ENCODE measurements around the gene ANKS1B.
"Not testable (repeated sequence)": the region's sequence is repeated elsewhere in the genome, so short reads cannot be mapped to it uniquely, and the experiment has no call there.

Gene ANKS1B

DNA sequence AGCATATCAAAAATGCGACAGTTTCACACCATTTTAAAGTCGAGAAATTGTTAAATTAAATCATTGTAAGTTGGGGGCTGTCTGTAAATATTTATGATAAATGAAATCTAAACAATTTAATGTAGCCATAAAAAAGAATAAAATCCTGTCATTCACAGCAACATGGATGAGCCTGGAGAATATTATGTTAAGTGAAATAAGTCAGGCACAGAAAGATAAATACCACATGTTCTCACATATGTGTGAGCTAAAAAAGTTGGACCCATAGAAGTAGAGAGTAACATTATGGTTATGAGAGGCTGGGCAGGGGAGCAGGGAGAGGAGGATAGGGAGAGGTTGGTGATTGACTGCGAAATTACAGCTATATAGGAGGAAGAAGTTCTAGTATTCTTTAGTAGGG, 201.3 kb downstream of the ANKS1B start:
- no peak for DNase-seq
- intact Hi-C loops (cut with DNase I): no loop called here

DNA sequence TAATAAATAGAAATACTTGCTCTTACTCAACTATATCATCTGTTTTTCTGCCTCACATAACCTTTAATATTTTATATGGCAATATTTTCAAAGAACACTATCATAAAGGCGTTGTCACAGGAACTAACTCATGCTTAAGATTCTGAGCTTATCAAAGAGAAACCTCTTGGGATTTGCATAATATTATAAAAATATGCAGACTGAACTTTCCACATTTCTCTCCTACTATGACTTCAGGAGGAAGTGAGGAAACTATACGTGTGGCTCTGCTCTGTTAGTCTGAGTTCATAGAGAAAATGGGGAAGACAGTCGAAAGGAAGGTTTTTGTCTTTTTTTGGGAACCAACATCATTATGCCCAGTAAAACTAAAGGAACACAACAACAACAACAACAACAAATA, 212.5 kb downstream of the ANKS1B start:
- intact Hi-C loops (cut with DNase I): no loop called here
- no peak for DNase-seq

DNA sequence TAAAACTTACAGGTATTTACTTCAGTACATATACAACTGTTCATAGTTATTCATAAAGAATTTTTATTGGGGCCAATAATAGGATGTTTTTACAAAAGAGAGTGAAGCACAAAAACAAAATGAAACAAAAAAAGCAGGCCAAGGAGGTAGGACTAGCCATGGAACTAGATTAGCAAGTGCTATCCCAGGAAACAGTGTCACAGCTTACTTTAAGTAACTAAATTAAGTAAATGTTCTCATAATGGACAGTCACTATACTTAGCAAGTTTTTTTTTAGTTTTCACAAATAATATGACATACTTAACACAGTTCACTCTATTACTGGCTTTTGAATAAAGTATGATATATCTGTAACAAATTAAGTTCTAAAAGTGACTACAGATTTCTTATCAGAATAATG, 213.1 kb downstream of the ANKS1B start:
- DNase-seq: no peak
- intact Hi-C loops (cut with DNase I): no loop called here

DNA sequence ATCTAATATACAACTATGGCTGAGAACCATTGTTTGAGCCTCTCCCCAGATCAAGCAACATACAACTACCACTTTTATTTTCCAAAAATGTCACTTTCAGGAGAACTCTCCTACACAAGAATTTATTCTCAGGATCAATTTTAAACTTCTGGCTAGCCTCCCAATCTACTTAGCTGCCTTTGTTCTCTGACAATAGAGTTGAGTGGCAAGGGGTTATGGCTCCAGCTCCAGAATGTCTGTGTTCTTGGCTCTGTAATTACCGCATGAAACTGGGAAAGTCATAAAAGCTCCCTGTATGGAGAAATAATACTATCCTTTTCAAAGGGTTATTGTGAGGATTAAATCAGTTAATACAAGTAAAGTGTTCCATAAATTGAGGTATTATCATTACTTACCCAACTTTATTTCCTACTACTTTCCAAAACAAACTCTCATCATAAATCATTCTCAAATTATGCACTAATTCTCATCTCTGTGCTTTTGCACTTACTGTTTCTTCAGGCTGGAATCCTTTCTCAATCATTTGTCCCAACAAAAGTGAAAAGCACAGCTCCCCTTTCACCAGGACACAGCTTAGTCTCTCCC, 215.2 kb downstream of the ANKS1B start:
- intact Hi-C loops (cut with DNase I): loop anchor here (10.0 kb wide), 1 partner anchor 725 kb away; no protein-coding TSS in a partner anchor
- no peak for DNase-seq

DNA sequence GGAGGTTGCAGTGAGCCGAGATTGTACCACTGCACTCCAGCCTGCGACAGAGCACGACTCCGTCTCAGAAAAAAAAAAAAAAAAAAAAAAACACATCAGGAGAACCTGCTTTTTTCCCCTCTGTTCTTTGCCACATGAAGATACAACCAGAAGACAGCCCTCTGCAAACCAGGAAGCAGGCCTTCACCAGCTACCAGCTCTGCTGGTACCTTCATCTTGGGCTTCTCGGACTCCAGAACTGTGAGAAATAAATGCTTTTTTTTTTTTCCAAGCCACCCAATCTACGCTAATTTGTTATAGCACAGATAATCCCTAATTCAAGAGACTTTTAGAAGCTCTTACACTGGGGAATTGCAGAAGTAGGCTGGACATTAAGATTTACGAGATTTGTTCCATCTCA, 216.0 kb downstream of the ANKS1B start:
- no peak for DNase-seq
- intact Hi-C loops (cut with DNase I): loop anchor here (10.0 kb wide), 1 partner anchor 724 kb away; no protein-coding TSS in a partner anchor

DNA sequence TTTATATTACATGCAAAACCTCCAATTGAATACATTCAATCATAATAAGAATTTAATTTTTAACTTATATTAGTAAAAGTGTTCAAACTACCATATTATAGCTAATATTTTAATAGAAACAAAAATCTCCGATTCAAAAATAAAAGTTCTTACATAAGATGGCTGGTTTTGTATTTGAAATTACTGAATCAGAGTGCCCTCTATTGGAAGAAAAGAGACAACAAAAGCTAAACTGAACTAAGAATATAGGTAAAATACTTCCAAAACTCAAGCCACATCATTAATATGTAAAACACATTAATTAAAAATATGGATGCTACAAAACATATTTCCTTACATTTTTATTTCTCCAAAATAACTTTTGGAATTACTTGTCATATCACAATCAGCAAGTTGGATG, 216.9 kb downstream of the ANKS1B start:
- intact Hi-C loops (cut with DNase I): loop anchor here (10.0 kb wide), 1 partner anchor 723 kb away; no protein-coding TSS in a partner anchor
- no peak for DNase-seq

DNA sequence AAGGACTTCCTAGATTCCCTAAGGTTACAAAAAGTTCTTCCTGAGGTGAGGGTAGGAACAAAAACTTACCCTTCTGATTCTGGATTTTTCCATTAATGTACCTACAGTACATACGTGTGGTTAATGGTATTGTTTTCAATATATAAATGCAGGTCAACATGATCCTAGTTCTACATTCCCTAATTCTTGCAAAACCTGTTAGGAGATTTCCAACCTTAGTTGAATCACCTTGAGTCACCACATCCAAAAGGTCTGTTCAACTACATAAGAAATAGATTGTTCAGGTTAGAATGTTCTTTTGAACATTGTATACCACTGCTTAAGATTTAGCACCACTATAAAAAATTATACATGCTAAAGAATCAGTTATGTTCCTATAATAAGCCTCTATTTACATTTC, 218.3 kb downstream of the ANKS1B start:
- intact Hi-C loops (cut with DNase I): loop anchor here (10.0 kb wide), 1 partner anchor 722 kb away; no protein-coding TSS in a partner anchor
- DNase-seq: no peak

DNA sequence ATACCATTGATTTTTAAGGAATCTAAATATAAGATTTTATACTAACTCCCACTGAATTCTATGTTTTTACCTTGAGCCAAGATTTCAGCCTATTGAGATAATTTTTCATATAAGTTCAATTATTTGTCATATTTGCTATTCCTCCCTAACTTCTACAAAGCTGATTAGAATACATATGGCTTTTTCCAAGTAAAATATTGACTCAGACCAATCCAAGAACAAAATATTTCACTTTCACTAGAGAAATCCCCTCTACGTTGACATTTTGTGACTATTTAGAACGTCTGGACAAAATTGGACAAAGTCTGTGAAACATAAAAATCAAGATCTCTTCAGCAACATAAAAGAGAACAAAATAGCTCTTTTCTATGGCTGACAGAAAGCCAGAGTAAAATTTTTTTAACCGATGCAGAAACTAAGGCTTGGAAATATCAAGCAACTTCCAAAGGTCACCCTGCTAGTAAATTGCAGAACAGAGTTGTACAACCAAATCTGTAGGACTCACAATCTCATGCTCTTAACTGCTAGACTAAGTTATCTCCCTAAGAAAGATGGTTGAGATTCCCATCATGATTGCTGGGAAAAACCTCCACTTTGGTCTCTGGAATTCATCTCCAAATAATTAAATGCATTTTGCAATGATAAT, 219.1 kb downstream of the ANKS1B start:
- intact Hi-C loops (cut with DNase I): loop anchor here (10.0 kb wide), 1 partner anchor 721 kb away; no protein-coding TSS in a partner anchor

DNA sequence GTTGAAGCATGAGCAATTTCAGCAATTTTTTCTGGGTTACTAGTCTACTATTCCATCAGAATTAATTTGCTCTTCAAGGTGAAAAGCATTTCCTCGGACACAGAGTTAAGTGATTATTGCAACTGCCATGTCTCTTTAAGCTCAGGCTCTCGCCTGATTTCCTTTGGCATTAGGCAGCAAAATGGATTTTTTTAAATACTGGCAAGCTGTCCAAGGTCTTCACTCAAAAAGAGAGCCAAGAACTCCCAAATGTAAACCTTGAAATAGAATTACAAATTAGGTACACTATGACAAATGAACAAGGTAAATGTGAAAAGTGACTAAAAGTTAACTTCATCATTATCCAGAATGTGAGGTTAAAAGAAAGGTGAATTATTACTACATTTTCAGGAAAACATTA, 225.3 kb downstream of the ANKS1B start:
- DNase-seq: no peak
- intact Hi-C loops (cut with DNase I): no loop called here

More for the DNA sequence above, 219.1 kb downstream of the ANKS1B start:
- no peak for DNase-seq

DNA sequence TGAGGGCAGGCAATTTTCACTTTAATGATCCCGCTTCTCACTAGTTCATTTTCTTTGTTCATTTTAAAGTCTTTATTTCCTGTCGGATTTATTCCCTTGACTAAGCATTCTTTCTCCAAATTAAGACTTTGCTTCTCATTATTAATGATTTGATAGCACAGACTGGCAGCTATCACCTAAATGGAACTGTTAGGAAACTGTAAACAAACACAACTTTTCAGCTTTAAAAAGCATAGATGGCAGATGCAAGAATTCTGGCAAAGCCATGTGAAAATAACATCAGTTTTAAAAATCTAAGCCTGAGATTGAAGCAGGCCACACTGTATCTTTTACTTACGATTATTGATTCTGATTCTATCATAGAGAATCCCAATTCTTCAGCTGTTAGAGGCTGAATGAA, 225.7 kb downstream of the ANKS1B start:
- intact Hi-C loops (cut with DNase I): no loop called here
- DNase-seq: no peak

DNA sequence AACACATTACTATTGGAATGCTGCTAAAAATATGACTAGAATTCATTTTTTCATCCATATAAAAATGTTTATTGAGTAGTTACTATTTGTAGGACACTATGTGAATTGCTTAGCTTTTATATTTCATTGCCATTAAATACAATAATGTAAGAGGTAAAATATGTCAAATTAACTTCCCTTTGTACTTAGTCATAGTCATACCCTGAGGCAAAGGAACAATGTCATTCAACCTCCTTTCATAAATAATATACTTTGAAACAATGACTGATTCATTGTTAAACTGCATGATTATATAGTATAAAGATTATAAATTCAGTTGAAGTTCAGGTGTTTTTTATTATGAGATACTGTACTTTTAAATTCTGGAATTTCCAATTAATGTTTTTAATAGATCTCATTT, 232.0 kb downstream of the ANKS1B start:
- DNase-seq: no peak
- intact Hi-C loops (cut with DNase I): no loop called here

DNA sequence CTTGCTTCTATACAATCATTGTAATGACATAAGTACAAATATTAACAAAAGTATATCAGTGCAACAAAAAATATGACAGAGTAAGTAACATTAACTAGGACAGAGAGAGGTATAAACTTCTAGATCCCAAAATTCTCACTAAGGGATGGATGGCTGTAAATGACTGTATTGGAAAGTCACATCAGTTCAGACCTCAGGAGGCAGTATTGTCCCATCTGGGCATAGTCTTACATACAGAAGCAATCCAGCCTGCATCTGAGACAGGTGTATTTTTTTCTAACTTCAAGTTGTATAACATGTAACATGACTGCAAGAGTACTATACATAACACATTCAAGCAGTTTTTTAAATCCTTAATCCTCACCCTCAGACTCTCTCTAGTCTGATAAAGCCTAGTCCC, 238.2 kb downstream of the ANKS1B start:
- intact Hi-C loops (cut with DNase I): no loop called here
- DNase-seq: no peak

DNA sequence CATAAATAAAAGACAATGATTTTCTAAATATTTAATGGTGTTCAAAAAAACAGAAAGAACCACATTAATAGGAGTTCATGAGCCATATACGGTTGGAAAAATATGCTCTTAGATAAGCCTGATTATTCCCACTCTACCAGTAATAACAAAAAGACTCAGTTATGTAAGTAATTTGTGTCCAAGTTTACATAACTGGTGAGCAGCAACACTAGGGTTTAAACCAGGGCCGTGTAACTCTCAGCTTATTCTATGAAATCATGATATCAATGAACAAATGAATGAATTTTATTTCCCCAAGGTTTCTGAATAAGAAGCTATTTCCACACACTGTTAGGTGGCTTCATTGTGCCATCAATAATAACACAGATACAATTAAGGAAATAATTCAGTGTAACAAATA, 238.8 kb downstream of the ANKS1B start:
- DNase-seq: no peak
- intact Hi-C loops (cut with DNase I): no loop called here

DNA sequence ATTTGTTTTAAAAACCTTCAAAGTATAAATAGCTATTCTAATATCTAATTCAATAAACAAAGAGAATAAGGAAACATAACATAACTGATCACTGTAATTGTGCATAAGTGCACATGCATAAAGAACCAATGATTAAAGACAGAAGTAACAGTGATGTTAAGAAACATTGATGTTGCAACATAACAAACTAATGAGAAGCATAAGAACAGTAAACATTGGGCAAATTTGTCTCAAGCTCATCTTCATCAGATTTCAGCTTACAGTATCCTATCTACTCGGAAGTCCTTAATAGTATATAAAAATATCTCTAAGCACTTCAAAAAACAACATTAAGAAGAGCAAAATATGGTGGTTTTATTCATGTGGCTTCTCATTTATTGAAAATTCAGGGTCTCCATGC, 239.6 kb downstream of the ANKS1B start:
- intact Hi-C loops (cut with DNase I): no loop called here
- no peak for DNase-seq

DNA sequence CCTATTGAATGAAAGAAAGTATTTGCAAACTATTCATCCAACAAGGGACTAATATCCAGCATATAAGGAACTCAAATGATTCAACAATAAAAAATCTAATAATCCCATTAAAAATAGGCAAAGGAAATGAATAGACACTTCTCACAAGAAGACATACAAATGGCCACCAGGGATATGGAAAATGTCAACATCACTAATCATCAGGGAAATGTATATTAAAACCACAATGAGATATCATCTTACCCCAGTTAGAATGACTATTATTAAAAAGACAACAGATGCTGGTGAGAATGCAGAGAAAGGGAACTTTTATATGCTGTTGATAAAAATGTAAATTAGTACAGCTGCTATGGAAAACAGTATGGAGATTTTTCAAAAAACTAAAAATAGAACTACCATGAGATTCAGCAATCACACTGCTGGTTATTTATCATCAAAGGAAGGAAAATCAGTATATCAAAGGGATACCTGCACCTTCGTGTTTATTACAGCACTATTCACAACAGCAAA, 247.9 kb downstream of the ANKS1B start:
- DNase-seq: no peak
- intact Hi-C loops (cut with DNase I): no loop called here

DNA sequence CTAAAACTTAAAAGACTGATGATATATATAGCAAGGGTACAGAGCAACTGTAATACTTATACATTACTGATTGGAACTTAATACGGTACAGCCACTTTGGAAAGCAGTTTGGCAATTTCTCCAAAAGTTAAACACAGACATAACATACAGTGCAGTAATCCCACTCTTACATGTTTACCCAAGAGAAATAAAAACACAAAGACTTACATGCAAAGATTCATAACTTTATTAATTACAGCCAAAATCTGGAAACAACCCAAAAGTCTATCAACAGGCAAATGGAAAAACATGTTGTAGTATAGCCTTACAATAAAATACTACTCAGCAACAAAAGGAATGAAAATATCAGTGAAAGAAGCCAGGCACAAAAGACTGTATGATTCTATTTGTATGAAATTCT, 252.6 kb downstream of the ANKS1B start:
- intact Hi-C loops (cut with DNase I): no loop called here
- no peak for DNase-seq

DNA sequence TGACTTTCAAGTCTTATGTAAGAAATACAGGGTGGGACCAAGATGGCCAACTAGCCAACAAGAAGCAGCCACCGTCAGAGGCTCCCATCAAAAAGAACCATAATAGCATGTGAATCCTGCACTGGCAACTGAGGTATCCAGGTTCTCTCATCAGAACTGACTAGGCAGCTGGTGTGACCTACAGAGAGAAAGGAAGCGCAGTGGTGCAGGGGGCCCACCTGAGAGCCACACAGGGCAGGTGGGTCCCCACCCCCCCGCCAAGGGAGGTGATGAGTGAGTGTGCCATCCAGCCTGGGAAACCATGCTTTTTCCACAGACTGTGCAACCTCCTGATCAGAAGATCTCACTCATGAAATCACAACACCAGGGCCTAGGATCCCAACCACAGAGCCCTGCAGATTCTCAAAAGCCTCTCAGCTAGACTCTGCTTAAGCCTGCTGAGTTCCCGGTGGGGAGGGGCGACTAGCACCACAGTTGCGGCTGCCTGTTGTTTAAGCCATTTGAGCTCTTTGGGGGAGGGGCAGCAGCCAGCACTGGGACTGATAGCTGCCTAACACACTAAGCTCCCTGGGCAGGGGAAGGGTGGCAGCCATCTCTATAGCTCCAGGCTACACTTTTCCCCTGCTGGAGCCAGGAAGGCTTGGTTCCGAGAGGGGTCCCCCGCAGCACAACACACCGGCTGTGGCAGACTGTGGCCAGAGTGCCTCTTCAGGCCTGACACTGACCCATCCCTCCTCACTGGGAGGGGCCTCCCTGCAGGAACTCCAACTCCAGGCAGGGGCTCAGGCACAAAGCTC, 261.8 kb downstream of the ANKS1B start:
- DNase-seq: no peak
- intact Hi-C loops (cut with DNase I): no loop called here

DNA sequence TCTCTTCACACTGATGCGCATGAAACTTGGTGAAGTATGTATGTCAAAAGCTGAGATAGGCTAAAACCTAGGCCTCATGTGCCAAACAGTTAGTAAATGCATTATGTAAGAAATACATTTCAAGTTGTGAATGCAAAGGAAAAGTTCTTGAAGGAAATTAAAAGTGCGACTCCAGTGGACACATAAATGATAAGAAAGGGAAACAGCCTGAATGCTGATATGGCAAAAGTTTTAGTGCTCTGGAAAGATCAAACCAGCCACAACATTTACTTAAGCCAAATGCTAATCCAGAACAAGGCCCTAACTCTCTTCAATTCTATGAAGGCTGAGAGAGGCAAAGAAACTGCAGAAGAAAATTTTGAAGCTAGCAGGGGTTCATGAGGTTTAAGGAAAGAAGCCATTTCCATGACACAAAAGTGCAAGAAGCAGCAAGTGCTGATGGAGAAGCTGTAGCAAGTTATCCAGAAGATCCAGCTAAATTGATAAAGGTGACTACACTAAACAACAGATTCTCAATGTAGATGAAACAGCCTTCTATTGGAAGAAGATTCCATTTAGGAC, 262.9 kb downstream of the ANKS1B start:
- intact Hi-C loops (cut with DNase I): no loop called here
- DNase-seq: no peak

DNA sequence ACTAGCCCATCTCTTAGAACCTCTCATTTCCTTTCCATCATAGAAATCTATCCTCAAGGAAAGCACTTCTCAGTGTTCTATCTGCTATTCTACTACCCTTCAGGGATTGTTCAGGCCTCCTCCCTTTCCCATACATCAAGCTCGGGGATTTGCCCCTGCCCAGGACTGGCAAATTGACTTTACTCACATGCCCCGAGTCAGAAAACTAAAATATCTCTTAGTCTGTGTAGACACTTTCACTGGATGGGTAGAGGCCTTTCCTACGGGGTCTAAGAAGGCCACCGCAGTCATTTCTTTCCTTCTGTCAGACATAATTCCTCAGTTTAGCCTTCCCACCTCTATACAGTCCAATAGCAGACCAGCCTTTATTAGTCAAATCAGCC, 264.7 kb downstream of the ANKS1B start:
- intact Hi-C loops (cut with DNase I); DNase-seq: not testable (repeated sequence)

All from head of caudate nucleus (tissue), 42 donors.